ENCODE results near the gene FADS1.
A peak's percentile ranks its signal among the peaks of the same experiment; 100 is the strongest.

The FADS1 gene

DNA sequence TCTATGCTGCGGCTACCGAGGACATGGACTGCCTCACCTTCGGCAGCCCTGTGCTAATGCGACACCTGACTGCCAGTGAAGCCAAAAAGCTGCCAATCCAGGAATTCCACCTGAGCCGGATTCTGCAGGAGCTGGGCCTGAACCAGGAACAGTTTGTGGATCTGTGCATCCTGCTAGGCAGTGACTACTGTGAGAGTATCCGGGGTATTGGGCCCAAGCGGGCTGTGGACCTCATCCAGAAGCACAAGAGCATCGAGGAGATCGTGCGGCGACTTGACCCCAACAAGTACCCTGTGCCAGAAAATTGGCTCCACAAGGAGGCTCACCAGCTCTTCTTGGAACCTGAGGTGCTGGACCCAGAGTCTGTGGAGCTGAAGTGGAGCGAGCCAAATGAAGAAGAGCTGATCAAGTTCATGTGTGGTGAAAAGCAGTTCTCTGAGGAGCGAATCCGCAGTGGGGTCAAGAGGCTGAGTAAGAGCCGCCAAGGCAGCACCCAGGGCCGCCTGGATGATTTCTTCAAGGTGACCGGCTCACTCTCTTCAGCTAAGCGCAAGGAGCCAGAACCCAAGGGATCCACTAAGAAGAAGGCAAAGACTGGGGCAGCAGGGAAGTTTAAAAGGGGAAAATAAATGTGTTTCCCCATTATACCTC is 20.8 kb downstream of the FADS1 start:
- H3K4me3 ChIP-seq (replicated peaks in 1 of 2; ENCODE audit: low read depth in 2 of 2, low read length in 2 of 2), result no peak overlapping the region
- TF ChIP-seq, protein P1, sequence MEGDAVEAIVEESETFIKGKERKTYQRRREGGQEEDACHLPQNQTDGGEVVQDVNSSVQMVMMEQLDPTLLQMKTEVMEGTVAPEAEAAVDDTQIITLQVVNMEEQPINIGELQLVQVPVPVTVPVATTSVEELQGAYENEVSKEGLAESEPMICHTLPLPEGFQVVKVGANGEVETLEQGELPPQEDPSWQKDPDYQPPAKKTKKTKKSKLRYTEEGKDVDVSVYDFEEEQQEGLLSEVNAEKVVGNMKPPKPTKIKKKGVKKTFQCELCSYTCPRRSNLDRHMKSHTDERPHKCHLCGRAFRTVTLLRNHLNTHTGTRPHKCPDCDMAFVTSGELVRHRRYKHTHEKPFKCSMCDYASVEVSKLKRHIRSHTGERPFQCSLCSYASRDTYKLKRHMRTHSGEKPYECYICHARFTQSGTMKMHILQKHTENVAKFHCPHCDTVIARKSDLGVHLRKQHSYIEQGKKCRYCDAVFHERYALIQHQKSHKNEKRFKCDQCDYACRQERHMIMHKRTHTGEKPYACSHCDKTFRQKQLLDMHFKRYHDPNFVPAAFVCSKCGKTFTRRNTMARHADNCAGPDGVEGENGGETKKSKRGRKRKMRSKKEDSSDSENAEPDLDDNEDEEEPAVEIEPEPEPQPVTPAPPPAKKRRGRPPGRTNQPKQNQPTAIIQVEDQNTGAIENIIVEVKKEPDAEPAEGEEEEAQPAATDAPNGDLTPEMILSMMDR (IDR thresholded peaks at IDR 0.05; ENCODE audit: low read depth, low read length), result no peak
- no peak for DNase-seq (ENCODE audit: low read depth in 2 of 2)

DNA sequence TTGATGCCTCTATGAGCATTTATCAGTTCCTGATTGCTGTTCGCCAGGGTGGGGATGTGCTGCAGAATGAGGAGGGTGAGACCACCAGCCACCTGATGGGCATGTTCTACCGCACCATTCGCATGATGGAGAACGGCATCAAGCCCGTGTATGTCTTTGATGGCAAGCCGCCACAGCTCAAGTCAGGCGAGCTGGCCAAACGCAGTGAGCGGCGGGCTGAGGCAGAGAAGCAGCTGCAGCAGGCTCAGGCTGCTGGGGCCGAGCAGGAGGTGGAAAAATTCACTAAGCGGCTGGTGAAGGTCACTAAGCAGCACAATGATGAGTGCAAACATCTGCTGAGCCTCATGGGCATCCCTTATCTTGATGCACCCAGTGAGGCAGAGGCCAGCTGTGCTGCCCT is 21.3 kb downstream of the FADS1 start:
- no peak overlapping the region for H3K4me3 ChIP-seq (replicated peaks in 1 of 2; ENCODE audit: low read depth in 2 of 2, low read length in 2 of 2)
- no peak for DNase-seq (ENCODE audit: low read depth in 2 of 2)
- TF ChIP-seq, protein P1 (IDR thresholded peaks at IDR 0.05; ENCODE audit: low read depth, low read length), result no peak

DNA sequence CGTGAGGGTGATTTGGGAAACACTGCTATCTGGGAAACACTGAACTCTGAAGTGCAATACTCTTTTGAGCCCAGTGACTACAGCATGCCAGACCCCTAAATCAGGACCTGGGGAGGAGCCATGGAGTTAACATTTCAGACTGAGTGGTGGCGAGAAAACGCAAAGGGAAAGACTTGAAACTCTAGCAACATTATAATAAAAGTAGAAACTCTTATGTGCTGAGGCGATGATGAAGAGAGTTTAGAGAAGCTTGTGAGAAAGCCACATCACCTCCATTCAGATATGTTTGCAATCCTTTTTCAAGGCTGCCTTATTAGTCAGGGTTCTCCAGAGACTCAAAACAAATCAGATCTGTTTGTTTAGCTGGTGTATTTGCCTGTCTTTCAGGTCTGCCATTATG is 22.2 kb downstream of the FADS1 start:
- peak in 1 of 2 donors; percentile 28 for DNase-seq (ENCODE audit: low read depth in 2 of 2)
- TF ChIP-seq, protein P1 (IDR thresholded peaks at IDR 0.05; ENCODE audit: low read depth, low read length), result no peak

DNA sequence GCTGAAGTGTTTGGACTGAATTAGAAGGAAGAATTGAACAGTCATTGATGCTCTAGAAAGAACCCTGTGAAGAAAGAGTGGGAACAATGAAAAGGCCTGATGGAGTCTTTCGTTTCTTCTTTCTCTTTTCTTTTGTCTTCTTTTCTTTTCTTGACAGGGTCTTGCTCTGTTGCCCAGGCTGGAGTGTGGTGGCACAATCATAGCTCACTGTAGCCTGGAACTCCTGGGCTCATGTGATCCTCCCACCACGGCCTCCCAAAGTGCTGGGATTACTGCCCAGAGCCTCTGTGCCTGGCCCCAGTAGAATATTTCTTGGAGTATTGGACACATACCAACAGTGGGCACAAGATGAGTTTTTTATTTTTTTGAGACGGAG is 23.0 kb downstream of the FADS1 start:
- TF ChIP-seq, protein P1 (IDR thresholded peaks at IDR 0.05; ENCODE audit: low read depth, low read length), result no peak
- no peak for DNase-seq (ENCODE audit: low read depth in 2 of 2)
- H3K4me3 ChIP-seq (replicated peaks in 1 of 2; ENCODE audit: low read depth in 2 of 2, low read length in 2 of 2), result peak overlapping the region in 1 of 2 donors; percentile 93

More for the DNA sequence above, 22.2 kb downstream of the FADS1 start:
- no peak overlapping the region for H3K4me3 ChIP-seq (replicated peaks in 1 of 2; ENCODE audit: low read depth in 2 of 2, low read length in 2 of 2)

DNA sequence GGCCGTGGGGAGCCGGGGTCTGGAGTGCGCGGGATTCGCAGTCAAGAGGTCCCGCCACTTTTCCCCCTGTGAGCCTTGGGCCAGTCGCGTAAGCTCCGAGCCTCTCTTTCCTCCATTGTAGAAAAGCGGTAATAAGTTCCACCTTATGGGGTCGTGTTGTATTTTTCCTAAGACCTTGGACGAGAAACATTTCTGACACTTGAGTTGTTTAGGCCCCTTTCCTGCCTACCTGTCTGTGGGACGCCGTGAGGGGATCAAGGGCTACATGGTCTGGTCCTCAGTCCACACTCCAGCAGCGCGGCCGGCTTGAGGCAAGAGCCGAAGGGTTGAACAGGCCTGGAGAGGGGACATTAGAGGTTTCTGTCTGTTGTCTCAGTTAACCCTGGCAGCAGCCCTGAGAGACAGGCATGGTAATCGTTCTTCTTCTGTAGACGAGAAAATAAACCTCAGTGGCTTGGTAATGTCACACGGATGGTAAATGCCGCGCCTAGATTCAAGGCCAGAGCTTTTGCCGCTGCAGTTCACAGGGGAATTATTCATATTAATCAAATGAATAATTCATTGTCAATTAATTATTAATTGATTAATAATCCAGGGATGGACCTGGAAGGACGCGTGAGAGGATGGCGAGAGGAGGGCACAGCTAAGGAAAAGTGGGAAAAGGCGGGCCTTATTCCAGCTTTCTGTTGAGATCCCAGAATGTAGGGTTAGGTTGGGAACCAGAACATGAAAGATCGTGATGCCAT is 23.5 kb downstream of the FADS1 start:
- TF ChIP-seq, protein P1 (IDR thresholded peaks at IDR 0.05; ENCODE audit: low read depth, low read length), result no peak
- no peak for DNase-seq (ENCODE audit: low read depth in 2 of 2)
- H3K4me3 ChIP-seq (replicated peaks in 1 of 2; ENCODE audit: low read depth in 2 of 2, low read length in 2 of 2), result peak overlapping the region; percentile 87 to 93

DNA sequence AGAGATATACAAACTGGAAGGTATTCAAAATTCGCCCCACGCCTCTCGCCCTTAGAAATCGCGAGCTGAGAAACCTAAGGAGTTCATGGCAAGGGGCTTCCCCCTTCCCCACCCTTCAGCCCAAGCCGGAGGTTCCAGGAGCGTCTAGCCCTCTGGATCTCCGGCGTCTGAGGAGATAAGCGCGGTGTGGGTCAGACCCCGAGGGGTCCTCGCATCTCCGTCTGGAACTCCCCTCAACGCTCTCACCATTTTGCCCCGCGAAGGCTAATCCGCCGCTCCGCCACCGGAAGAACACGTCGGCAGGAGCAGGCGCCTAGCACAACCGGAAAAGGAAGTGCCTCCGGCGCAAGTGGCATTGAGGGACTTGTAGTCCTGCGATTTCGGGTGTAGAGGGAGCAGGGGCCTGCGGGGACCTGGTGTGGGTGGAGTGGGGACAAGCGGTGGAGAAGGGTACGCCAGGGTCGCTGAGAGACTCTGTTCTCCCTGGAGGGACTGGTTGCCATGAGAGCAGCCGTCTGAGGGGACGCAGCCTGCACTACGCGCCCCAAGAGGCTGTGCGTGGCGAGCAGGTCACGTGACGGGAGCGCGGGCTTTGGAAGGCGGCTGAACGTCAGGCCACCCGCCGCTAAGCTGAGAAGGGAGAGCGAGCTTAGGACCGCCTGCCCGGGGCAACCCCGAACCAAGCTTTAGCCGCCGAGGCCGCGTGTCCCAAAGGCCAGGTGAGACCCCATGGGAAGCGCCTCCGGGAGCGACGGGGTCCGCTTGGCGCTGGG is 24.3 kb downstream of the FADS1 start, which contains the start of the genes FEN1 and TMEM258:
FEN1 (plus strand) TSS at position 602 of the 773 bp plus-strand sequence. CDS start 2,451 bp downstream, outside the sequence.
TMEM258 (minus strand) TSS at position 290 of the 773 bp plus-strand sequence; CDS start at position 249, 41 bp downstream.
- peak; percentile 96 to 97 for DNase-seq (ENCODE audit: low read depth in 2 of 2)
- TF ChIP-seq, protein P1 (IDR thresholded peaks at IDR 0.05; ENCODE audit: low read depth, low read length), result no peak
- peak within 1 kb of the TSS; percentile 87 to 93 for H3K4me3 ChIP-seq (replicated peaks in 1 of 2; ENCODE audit: low read depth in 2 of 2, low read length in 2 of 2)
